Prostate gland (tissue), 2 donors: ENCODE measurements around the gene SLC8A2. TPM values are rescaled to one million over a fixed set of nuclear protein-coding genes. Genes with fewer than 3 reads are reported as not detected.
A peak's percentile ranks its signal among the peaks of the same experiment; 100 is the strongest.

Experiments used
- DNase-seq: peaks from one replicate; pipeline ENCODE4 v3.0.0-alpha.2; 2019; ENCODE audit warnings: low spot score
- H3K27ac ChIP-seq, 2 donors: fragments of 200-600 bp; sonication (generic); 2 replicates each; pipeline ENCODE4 v1.5.1; 2017 to 2019
- H3K27me3 ChIP-seq: fragments of 200-600 bp; sonication (generic); replicated peaks from 2 replicates; pipeline ENCODE4 v1.5.1; 2019; ENCODE audit not compliant: insufficient read depth
- H3K36me3 ChIP-seq, 2 donors: fragments of 200-600 bp; sonication (generic); 1 replicate in 1 of 2; 2 replicates in 1 of 2; pipeline versions ENCODE4 v1.5.1 to v1.8.1; 2017 to 2019
- H3K4me1 ChIP-seq: fragments of 200-600 bp; sonication (generic); replicated peaks from 2 replicates; pipeline ENCODE4 v1.5.1; 2019
- H3K4me3 ChIP-seq, 2 donors: fragments of 200-600 bp; sonication (generic); 2 replicates each; pipeline ENCODE4 v1.5.1; 2017 to 2019
- H3K9me3 ChIP-seq: fragments of 200-600 bp; sonication (generic); 2 replicates; pipeline ENCODE4 v1.5.1; 2017
- POLR2A ChIP-seq: fragments of 450-650 bp; IDR thresholded peaks from one replicate; pipeline ENCODE4 v1.6.1; 2016; ENCODE audit warnings: antibody characterized with exemption, mild to moderate bottlenecking
- POLR2AphosphoS5 ChIP-seq: sonication (generic); formaldehyde crosslinking; IDR thresholded peaks from one replicate; pipeline ENCODE4 v1.6.1; 2017; ENCODE audit warnings: antibody characterized with exemption
- WGBS: methylation state at CpG from one replicate; pipeline ENCODE4 v1.1.5; 2018; 5-methylcytosine and 5-hydroxymethylcytosine counted together
- intact Hi-C: fragments of 100-400 bp; cut with DNase I; formaldehyde crosslinking; loops from one replicate; pipeline ENCODE4 v1.14.2; 2022
- total RNA-seq, 2 donors: library from RNA; depleted of rRNA; stranded (reverse); fragments of >200 nt; gene quantifications; one replicate each; pipeline ENCODE4 v1.1.0, GENCODE V29; 2016
- TF ChIP-seq, protein P1 (sequence below), 4 experiments: fragments of 200-600 bp in 2 of 4; fragments of 450-650 bp in 2 of 4; sonication (generic) in 2 of 4; IDR thresholded peaks; 1 replicate in 3 of 4; 2 replicates in 1 of 4; pipeline ENCODE4 v1.5.1; 2016 to 2019; ENCODE audit warnings: antibody characterized with exemption in 4 of 4, mild to moderate bottlenecking in 2 of 4, moderate library complexity in 2 of 4

The SLC8A2 gene
- total RNA-seq, 2 donors from 2014 or later = 1.3 to 7.7 TPM

DNA sequence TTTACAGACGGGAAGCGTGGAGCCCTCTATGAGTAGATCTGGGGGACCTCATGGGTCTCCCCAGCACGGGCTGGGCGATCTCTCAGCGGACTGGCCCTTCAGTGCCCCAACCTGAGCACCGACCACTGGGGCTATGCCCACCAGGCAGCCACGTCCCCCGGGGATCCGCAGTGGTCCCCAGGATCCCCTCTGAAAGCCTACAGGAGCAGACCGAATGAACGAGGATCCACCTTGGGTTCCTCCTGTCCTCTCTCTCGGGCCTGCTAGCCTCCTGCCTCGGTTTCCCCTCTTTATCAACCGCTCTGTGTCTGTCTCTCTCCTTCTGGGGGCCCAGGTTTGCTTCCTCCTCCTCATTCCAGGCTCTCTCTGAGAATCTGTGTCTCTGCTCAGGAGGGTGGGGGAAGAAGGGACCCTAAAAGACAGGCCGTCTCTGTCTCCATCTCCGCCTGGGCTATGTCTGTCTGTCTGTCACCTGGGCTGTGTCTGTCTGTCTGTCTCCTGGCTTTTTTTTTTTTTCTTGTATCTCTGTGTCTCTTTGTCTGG, 50.4 kb downstream of the SLC8A2 start:
- intact Hi-C loops = loop anchor here (10.0 kb wide), 1 partner anchor 127 kb away; no protein-coding TSS in a partner anchor
- no peak overlapping the region for H3K27ac ChIP-seq

DNA sequence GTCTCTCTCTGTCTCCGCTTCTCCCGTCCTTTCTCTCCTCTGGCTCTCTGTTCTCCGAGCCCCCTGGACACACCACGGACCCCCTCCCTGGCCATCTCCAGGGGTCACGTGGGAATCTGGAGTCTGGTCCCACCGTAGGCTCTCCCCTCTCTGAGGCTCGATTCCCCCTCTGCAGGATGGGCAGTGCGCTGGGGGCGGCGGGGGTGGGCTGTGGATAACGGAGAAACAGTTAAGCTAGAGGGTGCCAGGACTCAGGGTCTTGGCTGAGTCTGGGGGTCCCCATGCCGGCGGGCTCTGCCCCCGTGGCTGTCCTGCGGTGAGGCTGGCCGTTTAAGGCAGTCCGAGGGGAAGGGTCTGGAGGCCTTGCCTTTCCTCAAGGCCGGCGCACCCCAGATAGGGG, 51.9 kb downstream of the SLC8A2 start:
- TF ChIP-seq, protein P1, sequence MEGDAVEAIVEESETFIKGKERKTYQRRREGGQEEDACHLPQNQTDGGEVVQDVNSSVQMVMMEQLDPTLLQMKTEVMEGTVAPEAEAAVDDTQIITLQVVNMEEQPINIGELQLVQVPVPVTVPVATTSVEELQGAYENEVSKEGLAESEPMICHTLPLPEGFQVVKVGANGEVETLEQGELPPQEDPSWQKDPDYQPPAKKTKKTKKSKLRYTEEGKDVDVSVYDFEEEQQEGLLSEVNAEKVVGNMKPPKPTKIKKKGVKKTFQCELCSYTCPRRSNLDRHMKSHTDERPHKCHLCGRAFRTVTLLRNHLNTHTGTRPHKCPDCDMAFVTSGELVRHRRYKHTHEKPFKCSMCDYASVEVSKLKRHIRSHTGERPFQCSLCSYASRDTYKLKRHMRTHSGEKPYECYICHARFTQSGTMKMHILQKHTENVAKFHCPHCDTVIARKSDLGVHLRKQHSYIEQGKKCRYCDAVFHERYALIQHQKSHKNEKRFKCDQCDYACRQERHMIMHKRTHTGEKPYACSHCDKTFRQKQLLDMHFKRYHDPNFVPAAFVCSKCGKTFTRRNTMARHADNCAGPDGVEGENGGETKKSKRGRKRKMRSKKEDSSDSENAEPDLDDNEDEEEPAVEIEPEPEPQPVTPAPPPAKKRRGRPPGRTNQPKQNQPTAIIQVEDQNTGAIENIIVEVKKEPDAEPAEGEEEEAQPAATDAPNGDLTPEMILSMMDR (IDR thresholded peaks at IDR 0.05) = no peak
- TF ChIP-seq POLR2A (no peak), POLR2AphosphoS5 (no peak)
- Histone ChIP-seq H3K36me3 (no peaks in the 10 kb centered on the region), H3K4me1 (no peaks in the 10 kb centered on the region), H3K9me3 (no peaks in the 10 kb centered on the region), H3K4me3 (no peak overlapping the region), H3K27me3 (peaks cover 29% of the 10 kb centered on the region), H3K27ac (no peak overlapping the region)
- 28% methylated on average over 19 of the region's 19 CpGs for WGBS
- intact Hi-C loops = loop anchor here (10.0 kb wide), 1 partner anchor 125 kb away; no protein-coding TSS in a partner anchor
- DNase-seq = no peak

More for the DNA sequence above, 50.4 kb downstream of the SLC8A2 start:
- no peak overlapping the region for H3K4me3 ChIP-seq
- no peak for DNase-seq
- TF ChIP-seq POLR2A (no peak), POLR2AphosphoS5 (no peak)
- TF ChIP-seq, protein P1 (IDR thresholded peaks at IDR 0.05) = no peak
- no peaks in the 10 kb centered on the region for H3K4me1 ChIP-seq
- H3K36me3 ChIP-seq = no peaks in the 10 kb centered on the region
- peaks cover 29% of the 10 kb centered on the region for H3K27me3 ChIP-seq
- 15% methylated on average over 16 of the region's 16 CpGs for WGBS
- no peaks in the 10 kb centered on the region for H3K9me3 ChIP-seq

GRCh38 chr19:47419030-47419783, 52.5 kb downstream of the SLC8A2 start, which contains the start of gene MEIS3:
Gene MEIS3 (minus strand): TSS chr19:47419527. CDS start chr19:47419081, 446 bp downstream.
- peak within 1 kb of the TSS; percentile 51 to 52 for H3K4me3 ChIP-seq
- H3K9me3 ChIP-seq = no peaks in the 10 kb centered on the region
- WGBS = 2% methylated on average over 55 of the region's 70 CpGs
- H3K4me1 ChIP-seq = no peaks in the 10 kb centered on the region
- H3K36me3 ChIP-seq = no peaks in the 10 kb centered on the region
- no peak within 1 kb of the TSS for H3K27ac ChIP-seq
- DNase-seq = no peak
- no peak for TF ChIP-seq POLR2AphosphoS5
- TF ChIP-seq, protein P1 (IDR thresholded peaks at IDR 0.05) = no peak
- TF ChIP-seq POLR2A = no peak
- peaks cover 29% of the 10 kb centered on the region for H3K27me3 ChIP-seq
- intact Hi-C loops = no loop called here

GRCh38 chr19:47418692-47419029, 53.0 kb downstream of the SLC8A2 start:
- intact Hi-C loops = no loop called here
- peaks cover 29% of the 10 kb centered on the region for H3K27me3 ChIP-seq

More at GRCh38 chr19:47418692-47419029, 53.0 kb downstream of the SLC8A2 start:
- WGBS = under 1% methylated on average over 9 of the region's 9 CpGs
- Histone ChIP-seq H3K36me3 (no peaks in the 10 kb centered on the region), H3K9me3 (no peaks in the 10 kb centered on the region), H3K4me1 (no peaks in the 10 kb centered on the region), H3K27ac (no peak overlapping the region), H3K4me3 (peak overlapping the region; percentile 51 to 52)
- no peak for DNase-seq
- TF ChIP-seq POLR2A = no peak
- TF ChIP-seq, protein P1 (IDR thresholded peaks at IDR 0.05) = no peak
- no peak for TF ChIP-seq POLR2AphosphoS5
